ENCODE measurements around the gene EFCAB9.

DNA sequence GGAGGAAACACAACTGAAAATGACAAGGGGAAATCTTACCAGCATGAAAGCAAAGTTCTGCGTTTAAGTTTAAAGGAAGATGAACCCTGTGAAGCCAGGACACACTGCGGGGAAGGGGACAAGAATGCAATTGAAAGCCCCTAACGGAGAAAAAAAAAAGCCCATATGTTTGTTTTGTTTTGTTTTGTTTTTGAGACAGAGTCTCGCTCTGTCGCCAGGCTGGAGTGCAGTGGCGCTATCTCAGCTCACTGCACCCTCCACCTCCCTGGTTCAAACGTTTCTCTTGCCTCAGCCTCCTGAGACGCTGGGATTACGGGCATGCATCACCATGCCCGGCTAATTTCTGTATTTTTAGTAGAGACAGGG, 8.9 kb upstream of the EFCAB9 start:
- TF ChIP-seq CTCF (IDR thresholded peaks at IDR 0.05), result no peak
- TF ChIP-seq MAX (CRISPR knock-in tag; IDR thresholded peaks at IDR 0.05), result no peak
- TF ChIP-seq CREB1 (CRISPR knock-in tag; IDR thresholded peaks at IDR 0.05), result no peak
- TF ChIP-seq, protein P1, sequence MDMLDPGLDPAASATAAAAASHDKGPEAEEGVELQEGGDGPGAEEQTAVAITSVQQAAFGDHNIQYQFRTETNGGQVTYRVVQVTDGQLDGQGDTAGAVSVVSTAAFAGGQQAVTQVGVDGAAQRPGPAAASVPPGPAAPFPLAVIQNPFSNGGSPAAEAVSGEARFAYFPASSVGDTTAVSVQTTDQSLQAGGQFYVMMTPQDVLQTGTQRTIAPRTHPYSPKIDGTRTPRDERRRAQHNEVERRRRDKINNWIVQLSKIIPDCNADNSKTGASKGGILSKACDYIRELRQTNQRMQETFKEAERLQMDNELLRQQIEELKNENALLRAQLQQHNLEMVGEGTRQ (CRISPR knock-in tag; IDR thresholded peaks at IDR 0.05), result no peak
- no peak for TF ChIP-seq NFE2L1 (CRISPR knock-in tag; IDR thresholded peaks at IDR 0.05)
- TF ChIP-seq, protein P2, sequence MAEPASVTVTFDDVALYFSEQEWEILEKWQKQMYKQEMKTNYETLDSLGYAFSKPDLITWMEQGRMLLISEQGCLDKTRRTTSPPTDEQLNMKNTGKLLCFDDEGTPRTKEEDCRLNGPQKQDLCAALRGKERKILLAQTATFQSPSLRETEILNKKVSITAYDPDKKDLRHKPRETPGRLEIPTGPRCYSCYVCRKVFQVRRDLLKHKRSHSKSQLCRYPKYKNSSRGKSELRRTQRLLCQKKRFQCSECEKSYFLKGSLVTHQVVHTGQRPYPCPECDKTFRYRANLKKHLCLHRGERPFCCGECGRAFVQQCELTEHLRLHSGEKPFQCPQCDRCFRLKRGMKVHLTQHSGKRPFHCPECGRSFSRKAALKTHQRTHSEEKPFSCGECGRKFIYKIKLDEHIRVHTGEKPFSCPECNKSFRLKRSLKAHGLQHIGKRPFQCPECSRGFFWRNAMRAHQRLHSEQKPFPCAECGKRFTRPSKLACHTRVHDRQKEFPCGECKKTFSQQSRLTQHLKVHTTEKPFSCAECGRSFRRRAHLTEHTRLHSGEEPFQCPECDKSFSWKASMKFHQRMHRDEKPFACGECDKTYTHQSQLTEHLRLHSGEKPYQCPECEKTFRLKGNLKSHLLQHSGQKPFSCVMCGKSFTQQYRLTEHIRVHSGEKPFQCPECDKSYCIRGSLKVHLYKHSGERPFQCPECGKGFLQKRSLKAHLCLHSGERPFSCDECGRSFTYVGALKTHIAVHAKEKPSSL (CRISPR knock-in tag; conservative IDR thresholded peaks at IDR 0.05), result no peak
- no peak for TF ChIP-seq JUN (CRISPR knock-in tag; IDR thresholded peaks at IDR 0.05)
- no peak for TF ChIP-seq AFF4 (CRISPR knock-in tag; IDR thresholded peaks at IDR 0.05; ENCODE audit: borderline replicate concordance)
- no peak for TF ChIP-seq ATF6 (CRISPR knock-in tag; IDR thresholded peaks at IDR 0.05)
- TF ChIP-seq, protein P3, sequence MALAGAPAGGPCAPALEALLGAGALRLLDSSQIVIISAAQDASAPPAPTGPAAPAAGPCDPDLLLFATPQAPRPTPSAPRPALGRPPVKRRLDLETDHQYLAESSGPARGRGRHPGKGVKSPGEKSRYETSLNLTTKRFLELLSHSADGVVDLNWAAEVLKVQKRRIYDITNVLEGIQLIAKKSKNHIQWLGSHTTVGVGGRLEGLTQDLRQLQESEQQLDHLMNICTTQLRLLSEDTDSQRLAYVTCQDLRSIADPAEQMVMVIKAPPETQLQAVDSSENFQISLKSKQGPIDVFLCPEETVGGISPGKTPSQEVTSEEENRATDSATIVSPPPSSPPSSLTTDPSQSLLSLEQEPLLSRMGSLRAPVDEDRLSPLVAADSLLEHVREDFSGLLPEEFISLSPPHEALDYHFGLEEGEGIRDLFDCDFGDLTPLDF (CRISPR knock-in tag; IDR thresholded peaks at IDR 0.05), result no peak
- no peak for TF ChIP-seq TEAD1 (CRISPR knock-in tag; IDR thresholded peaks at IDR 0.05)
- no peak for TF ChIP-seq ZNF138 (CRISPR knock-in tag; conservative IDR thresholded peaks at IDR 0.05)
- no peak for TF ChIP-seq ELF4 (CRISPR knock-in tag; IDR thresholded peaks at IDR 0.05; ENCODE audit: low read depth)
- TF ChIP-seq SMAD3 (CRISPR knock-in tag; IDR thresholded peaks at IDR 0.05; ENCODE audit: borderline replicate concordance), result no peak

All from WTC11 (cell line).